Activated naive CD4-positive, alpha-beta T cell treated with anti-CD3 and anti-CD28 coated beads for 36 hours (primary cell): ENCODE data around the gene SLAMF8. TPM values are rescaled to one million over a fixed set of nuclear protein-coding genes. Genes with fewer than 3 reads are reported as not detected.

ENCODE experiments used
- CTCF ChIA-PET: fragments of 350-600 bp; sonication (Branson Sonifier 250); formaldehyde crosslinking; loops from one replicate; lab custom pipeline; 2021; ENCODE audit warnings: antibody characterized with exemption; lab: Charles Lee
- DNase-seq: peaks from one replicate; pipeline ENCODE4 v3.0.0-alpha.2; 2020
- H3K27ac Mint-ChIP-seq: one replicate; pipeline ENCODE4 v1.8.0; 2021; ENCODE audit warnings: mild to moderate bottlenecking, mixed read lengths
- H3K27me3 Mint-ChIP-seq: one replicate; pipeline ENCODE4 v1.8.0; 2021; ENCODE audit warnings: low read depth, mixed read lengths
- H3K36me3 Mint-ChIP-seq: one replicate; pipeline ENCODE4 v1.8.0; 2021; ENCODE audit warnings: low read depth, mixed read lengths
- H3K4me1 Mint-ChIP-seq: one replicate; pipeline ENCODE4 v1.8.0; 2021; ENCODE audit warnings: low read depth, mixed read lengths
- H3K4me3 Mint-ChIP-seq: one replicate; pipeline ENCODE4 v1.8.0; 2021; ENCODE audit warnings: mild to moderate bottlenecking, moderate library complexity, mixed read lengths
- H3K9me3 Mint-ChIP-seq: one replicate; pipeline ENCODE4 v1.8.0; 2021; ENCODE audit warnings: mixed read lengths
- intact Hi-C: fragments of 100-400 bp; cut with micrococcal nuclease; formaldehyde crosslinking; loops from one replicate; pipeline ENCODE4 v1.15.1; 2023
- total RNA-seq, 2 experiments: library from RNA; stranded (reverse); gene quantifications; one replicate each; pipeline ENCODE4 v1.2.3, GENCODE V29; 2021

The SLAMF8 gene
- total RNA-seq, 2 experiments from 2014 or later = 0.19 TPM; not detected in 1

DNA sequence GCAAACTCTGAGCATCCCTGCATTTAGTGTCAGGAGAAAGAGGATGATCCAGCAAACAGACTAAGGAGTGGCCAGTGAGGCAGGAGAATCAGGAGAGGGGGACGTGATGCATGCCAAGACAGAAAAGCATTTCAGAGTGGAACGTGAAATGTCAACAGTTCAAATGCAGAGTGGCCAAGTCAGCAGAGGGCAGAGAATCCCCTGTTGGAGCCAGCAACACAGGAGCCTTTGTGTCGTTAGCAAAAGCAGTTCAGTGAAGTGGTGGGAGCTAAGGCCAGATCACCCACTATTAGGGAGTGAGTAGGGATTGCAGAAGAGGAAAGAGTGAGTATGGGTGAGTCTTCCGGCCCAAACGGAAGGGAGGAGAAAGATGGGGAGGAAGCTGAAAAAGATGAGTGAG is 31.1 kb upstream of the SLAMF8 start:
- intact Hi-C loops = loop anchor here (5.0 to 10.0 kb wide), 2 partner anchors 287 to 581 kb away; partner anchors contain the start of gene KCNJ9
- Mint-ChIP-seq H3K27ac (no peak overlapping the region), H3K4me1 (peaks cover 9% of the 10 kb centered on the region), H3K4me3 (no peak overlapping the region), H3K9me3 (no peaks in the 10 kb centered on the region), H3K36me3 (no peaks in the 10 kb centered on the region), H3K27me3 (no peaks in the 10 kb centered on the region)
- CTCF ChIA-PET = interaction anchor here (11.6 kb wide), 1 partner anchor 97 kb away, joined by 303 read pairs; no protein-coding TSS in a partner anchor
- DNase-seq = no peak

DNA sequence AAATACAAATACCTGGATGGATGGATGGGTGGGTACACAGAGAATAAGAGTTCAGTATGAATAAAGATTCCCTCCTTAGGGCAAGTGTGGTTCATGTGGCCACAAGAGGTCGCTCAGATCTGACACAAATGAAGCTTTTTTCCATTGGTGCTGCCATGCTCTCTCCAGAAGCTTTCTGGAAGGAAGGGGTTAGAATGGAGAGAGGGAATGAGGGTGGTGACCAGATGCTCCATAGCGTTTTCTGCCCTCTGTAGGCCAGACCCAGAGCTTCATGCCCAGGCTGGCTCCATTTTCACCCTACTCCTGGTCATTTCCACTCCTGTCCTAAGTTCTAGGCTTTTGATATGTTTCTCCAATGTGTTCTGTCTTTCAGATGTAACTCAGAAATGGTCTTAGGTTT is 27.8 kb upstream of the SLAMF8 start:
- Mint-ChIP-seq H3K4me1 (peaks cover 13% of the 10 kb centered on the region), H3K4me3 (no peak overlapping the region)
- intact Hi-C loops = loop anchor here (1.0 to 10.0 kb wide), 7 partner anchors 19 to 584 kb away; partner anchors contain the start of genes DUSP23, IGSF9 and KCNJ9

DNA sequence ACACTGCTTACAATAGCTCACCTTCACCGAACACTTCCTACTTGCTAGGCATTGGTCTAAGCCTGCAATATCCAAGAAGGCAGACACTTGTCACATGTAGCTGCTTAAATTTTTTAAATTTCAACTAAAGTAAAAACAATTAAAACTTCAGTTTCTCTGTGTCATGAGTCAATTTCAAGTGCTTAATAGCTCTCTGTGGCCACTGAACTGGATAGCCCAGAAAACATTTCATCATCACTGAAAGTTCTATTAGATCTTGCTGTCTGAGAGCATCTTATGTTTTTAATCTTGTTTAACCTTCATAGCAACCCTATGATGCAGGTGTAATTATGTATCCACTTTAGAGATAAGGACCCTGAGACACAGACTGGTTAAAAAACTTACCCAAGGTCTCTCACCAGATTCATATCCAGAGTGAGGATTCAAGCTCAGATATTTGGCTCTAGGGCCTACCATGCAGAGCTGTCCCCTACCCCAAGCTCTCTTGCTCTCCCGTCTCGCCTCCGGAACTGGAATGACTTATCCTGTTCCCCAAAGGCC is 27.2 kb upstream of the SLAMF8 start:
- DNase-seq = no peak
- intact Hi-C loops = loop anchor here (1.0 to 10.0 kb wide), 5 partner anchors 19 to 585 kb away; partner anchors contain the start of genes DUSP23, IGSF9 and KCNJ9
- CTCF ChIA-PET = interaction anchor here (0.6 to 11.6 kb wide), 30 partner anchors 9 to 279 kb away, joined by 3 to 303 read pairs (median 5); partner anchors contain the start of genes DUSP23 and TAGLN2
- Mint-ChIP-seq H3K4me3 (no peak overlapping the region), H3K36me3 (no peaks in the 10 kb centered on the region), H3K4me1 (peaks cover 13% of the 10 kb centered on the region), H3K27ac (no peak overlapping the region), H3K9me3 (no peaks in the 10 kb centered on the region), H3K27me3 (no peaks in the 10 kb centered on the region)

More for the DNA sequence above, 27.8 kb upstream of the SLAMF8 start:
- CTCF ChIA-PET = interaction anchor here (0.6 to 11.6 kb wide), 31 partner anchors 10 to 280 kb away, joined by 3 to 303 read pairs (median 5); partner anchors contain the start of genes DUSP23, SLAMF8 and TAGLN2
- peak; percentile 71 for DNase-seq
- H3K27me3 Mint-ChIP-seq = no peaks in the 10 kb centered on the region
- H3K9me3 Mint-ChIP-seq = no peaks in the 10 kb centered on the region
- no peak overlapping the region for H3K27ac Mint-ChIP-seq
- H3K36me3 Mint-ChIP-seq = no peaks in the 10 kb centered on the region

DNA sequence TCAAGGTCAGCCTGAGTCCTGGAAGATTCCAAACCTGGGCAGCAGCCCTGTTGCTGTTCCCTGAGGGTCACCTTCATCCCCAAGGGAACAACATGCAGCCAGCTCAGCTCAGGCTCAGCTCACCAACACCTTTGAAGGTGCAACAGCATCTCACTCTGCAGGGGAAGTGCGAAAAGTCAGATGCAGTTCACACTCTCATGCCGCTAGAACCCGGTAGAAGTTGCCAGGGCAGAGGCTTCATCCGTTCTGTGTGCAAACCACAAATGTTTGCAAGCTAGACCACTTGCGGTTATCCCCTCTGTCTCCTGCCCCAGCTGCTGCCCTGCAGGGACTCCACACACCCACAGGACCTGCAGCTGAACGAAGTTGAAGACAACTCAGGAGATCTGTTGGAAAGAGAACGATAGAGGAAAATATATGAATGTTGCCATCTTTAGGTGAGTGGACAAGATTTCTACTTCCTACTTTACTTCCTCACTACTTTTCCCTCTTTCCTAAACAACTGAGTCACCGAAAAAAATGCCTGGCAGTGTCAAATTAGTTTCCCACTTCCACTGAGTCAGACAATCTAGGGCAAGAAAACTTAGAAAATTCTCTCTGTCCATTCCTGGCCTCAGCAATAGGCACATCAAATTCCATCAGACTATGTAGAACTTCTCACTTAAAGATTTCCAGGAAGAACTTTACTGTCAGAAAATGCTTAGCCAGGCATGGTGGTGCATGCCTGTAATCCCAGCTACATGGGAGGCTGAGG is 26.3 kb upstream of the SLAMF8 start:
- no peaks in the 10 kb centered on the region for H3K27me3 Mint-ChIP-seq
- intact Hi-C loops = no loop called here
- peak; percentile 20 for DNase-seq
- no peaks in the 10 kb centered on the region for H3K36me3 Mint-ChIP-seq
- CTCF ChIA-PET = interaction anchor here (0.7 to 11.6 kb wide), 14 partner anchors 12 to 208 kb away, joined by 3 to 303 read pairs (median 12); partner anchors contain the start of gene DUSP23
- H3K4me1 Mint-ChIP-seq = peaks cover 13% of the 10 kb centered on the region
- no peak overlapping the region for H3K27ac Mint-ChIP-seq
- no peaks in the 10 kb centered on the region for H3K9me3 Mint-ChIP-seq
- H3K4me3 Mint-ChIP-seq = no peak overlapping the region

DNA sequence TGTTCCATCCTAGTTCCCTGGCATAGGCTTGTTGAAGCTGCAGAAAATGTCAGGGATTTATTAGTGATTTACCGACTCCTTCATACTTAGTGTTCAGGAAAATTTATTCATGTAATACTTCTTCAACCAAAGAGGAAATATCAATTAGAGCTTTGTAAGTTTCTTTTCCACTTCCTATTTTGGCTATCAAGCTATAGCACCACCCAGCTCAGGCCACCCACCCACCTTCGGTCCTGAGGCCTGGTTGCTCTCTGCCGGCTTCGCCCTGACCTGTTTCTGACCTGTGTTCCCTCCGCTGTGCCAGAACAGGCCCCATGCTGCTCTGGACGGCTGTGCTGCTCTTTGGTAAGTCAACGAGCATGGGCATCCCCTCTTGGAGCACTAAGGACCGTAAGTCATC is 24.6 kb upstream of the SLAMF8 start, which contains the start of gene FCRL6:
Gene FCRL6, plus strand, starts transcription at position 250 of the 400 bp plus-strand sequence. Its CDS starts 65 bp downstream, at position 315.
- intact Hi-C loops = no loop called here
- no peak within 1 kb of the TSS for H3K4me3 Mint-ChIP-seq
- no peaks in the 10 kb centered on the region for H3K9me3 Mint-ChIP-seq
- no peaks in the 10 kb centered on the region for H3K36me3 Mint-ChIP-seq
- CTCF ChIA-PET = interaction anchor here (1.3 to 11.6 kb wide), 3 partner anchors 12 to 206 kb away, joined by 4 to 303 read pairs (median 19); no protein-coding TSS in a partner anchor
- DNase-seq = no peak
- no peaks in the 10 kb centered on the region for H3K27me3 Mint-ChIP-seq
- peaks cover 13% of the 10 kb centered on the region for H3K4me1 Mint-ChIP-seq
- H3K27ac Mint-ChIP-seq = no peak within 1 kb of the TSS

DNA sequence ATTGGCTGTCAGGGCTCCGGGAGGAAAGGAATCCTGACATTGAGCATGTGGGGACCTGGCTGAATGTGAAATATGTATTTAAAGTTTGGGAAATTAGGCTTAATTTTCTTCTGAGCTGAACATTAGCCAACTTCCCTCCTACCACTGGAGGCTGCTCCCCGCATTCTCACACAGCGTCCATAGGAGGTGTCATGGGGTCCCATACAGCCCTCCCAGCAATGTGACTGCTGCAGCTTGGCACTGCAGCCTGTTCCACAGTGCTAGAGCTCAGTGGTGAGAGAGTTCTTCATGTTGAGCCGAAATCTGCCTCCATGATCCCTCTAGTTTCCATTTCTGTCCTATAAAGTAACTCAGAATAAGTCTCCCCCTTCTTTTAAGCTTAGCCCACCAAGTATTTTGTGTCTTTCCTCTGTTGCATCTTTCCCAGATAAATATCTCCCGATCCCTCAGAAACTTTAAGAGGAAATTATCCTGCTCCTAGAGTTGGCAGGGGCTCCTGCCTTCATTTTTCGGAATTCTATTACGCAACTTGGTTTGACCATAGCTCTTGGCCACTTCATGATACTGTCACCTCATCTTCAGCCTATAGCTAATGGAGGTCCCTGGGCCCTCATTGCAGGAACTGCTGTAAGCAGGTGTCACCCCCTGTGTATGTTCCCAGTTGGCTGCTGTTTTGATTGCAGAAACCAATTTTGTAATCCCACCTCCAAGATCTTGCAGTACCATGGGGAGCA is 22.6 kb upstream of the SLAMF8 start:
- CTCF ChIA-PET = interaction anchor here (4.8 to 11.6 kb wide), 2 partner anchors 89 to 204 kb away, joined by 19 to 303 read pairs; no protein-coding TSS in a partner anchor
- intact Hi-C loops = no loop called here
- H3K27ac Mint-ChIP-seq = no peak overlapping the region

DNA sequence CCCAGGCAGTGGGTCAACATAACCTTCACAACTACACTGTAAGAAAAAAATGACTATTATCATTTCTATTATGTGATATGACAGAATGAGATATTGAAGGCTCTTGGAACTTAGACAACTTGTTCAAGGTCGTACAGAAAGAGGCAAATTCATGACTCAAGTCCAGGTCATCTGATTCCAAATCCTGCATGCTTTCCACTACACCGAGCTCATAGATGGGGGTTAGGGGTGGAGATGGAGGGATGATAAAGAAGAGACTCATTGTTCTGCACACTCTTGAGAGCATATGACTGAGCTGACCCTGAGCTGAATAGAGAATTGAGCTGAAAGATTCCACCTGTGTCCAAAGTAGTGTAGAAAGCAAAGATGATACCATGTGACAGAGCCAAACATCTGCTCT is 21.7 kb upstream of the SLAMF8 start:
- Mint-ChIP-seq H3K27me3 (no peaks in the 10 kb centered on the region), H3K4me1 (peaks cover 10% of the 10 kb centered on the region), H3K9me3 (no peaks in the 10 kb centered on the region), H3K4me3 (no peak overlapping the region), H3K27ac (no peak overlapping the region), H3K36me3 (no peaks in the 10 kb centered on the region)
- intact Hi-C loops = no loop called here
- DNase-seq = no peak
- CTCF ChIA-PET = interaction anchor here (0.9 to 11.6 kb wide), 3 partner anchors 88 to 594 kb away, joined by 3 to 303 read pairs (median 19); no protein-coding TSS in a partner anchor

More for the DNA sequence above, 22.6 kb upstream of the SLAMF8 start:
- Mint-ChIP-seq H3K4me3 (no peak overlapping the region), H3K4me1 (peaks cover 13% of the 10 kb centered on the region), H3K27me3 (no peaks in the 10 kb centered on the region), H3K9me3 (no peaks in the 10 kb centered on the region), H3K36me3 (no peaks in the 10 kb centered on the region)
- DNase-seq = no peak

DNA sequence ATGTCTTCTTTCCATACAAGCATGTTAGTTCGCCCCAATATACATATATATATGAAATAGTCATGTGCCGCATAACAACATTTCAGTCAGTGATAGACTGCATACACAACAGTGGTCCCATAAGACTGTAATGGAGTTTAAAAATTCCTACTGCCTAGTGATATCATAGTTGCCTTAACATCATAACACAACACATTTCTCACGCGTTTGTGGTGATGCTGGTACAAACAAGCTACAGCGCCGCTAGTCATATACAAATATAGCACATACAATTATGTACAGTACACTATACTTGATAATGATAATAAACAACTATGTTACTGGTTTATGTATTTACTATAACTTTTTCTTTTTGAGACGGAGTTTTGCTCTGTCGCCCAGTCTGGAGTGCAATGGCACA is 10.7 kb upstream of the SLAMF8 start:
- CTCF ChIA-PET = interaction anchor here (0.6 to 1.1 kb wide), 3 partner anchors 17 to 191 kb away, joined by 3 read pairs; no protein-coding TSS in a partner anchor
- Mint-ChIP-seq H3K4me1 (peaks cover 11% of the 10 kb centered on the region), H3K9me3 (no peaks in the 10 kb centered on the region), H3K27me3 (no peaks in the 10 kb centered on the region), H3K4me3 (no peak overlapping the region), H3K27ac (no peak overlapping the region), H3K36me3 (no peaks in the 10 kb centered on the region)
- intact Hi-C loops = no loop called here
- no peak for DNase-seq

DNA sequence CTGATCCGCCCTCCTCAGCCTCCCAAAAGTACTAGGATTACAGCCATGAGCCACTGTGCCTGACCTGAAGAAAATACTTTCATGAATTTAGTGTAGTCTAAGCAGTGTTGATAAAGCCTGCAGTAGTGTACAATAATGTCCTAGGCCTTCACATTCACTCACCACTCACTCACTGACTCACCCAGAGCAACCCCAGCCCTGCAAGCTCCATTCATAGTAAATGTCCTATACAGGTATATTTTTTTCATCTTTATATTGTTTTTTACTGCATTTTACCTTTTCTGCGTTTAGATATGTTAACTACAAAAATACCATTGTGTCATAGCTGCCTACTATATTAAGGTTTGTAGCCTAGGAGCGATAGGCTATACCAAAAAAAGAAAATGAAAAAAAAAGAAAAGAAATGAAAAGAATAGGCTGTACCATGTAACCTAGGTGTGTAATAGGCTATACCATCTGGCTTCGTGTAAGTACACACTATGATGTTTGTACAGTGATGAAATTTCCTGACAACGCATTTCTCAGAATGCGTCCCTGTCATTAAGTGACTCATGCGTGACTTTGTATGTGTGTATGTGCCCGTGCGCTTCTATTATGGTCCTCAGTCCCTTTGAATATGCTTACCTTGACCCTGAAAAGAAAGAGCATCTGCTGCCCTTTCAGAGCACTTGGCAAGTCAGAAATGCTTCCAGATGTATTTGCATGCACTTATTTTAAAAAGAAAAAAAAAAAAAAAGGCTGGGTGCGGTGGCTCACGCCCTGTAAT is 9.2 kb upstream of the SLAMF8 start:
- no peaks in the 10 kb centered on the region for H3K9me3 Mint-ChIP-seq
- H3K4me3 Mint-ChIP-seq = no peak overlapping the region
- no peak overlapping the region for H3K27ac Mint-ChIP-seq
- H3K4me1 Mint-ChIP-seq = peaks cover 11% of the 10 kb centered on the region
- CTCF ChIA-PET = interaction anchor here (1.1 kb wide), 1 partner anchor 190 kb away, joined by 3 read pairs; no protein-coding TSS in a partner anchor
- H3K27me3 Mint-ChIP-seq = no peaks in the 10 kb centered on the region
- intact Hi-C loops = no loop called here
- H3K36me3 Mint-ChIP-seq = no peaks in the 10 kb centered on the region
- no peak for DNase-seq

DNA sequence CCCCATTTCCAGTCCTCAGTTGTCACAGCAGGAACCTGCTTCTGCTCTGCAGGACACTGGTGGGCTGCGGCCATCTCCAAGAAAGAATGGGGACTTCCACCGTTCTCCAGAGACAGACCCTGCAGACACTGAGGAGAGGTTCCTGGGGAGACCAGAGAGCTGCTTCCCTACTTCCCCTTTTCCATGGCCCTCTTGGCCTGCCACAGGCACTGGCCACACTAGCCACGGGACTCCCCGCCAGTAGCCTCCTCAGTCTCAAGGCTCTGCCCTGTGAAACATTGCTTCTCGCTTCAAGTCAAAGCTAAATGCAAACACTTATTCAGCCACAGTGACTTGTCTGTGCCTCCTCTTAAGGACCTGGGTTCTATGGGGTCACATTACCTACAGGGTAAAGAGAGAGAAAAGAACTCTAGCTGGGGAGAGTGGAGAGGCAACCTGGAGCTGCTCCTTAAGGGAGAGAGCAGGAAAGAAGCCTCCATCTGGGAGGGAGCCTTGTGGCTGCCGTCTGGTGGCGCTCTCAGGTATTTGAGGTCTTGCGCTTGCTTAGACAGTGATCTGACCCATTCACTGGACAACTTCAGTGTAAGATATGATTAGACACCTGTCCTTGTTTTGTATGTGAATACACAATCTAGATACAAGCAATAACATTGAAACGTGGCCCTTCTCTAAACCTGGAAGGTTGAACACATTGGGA is 5.4 kb upstream of the SLAMF8 start:
- Mint-ChIP-seq H3K27ac (no peak overlapping the region), H3K4me1 (peaks cover 23% of the 10 kb centered on the region), H3K9me3 (no peaks in the 10 kb centered on the region), H3K4me3 (no peak overlapping the region), H3K36me3 (no peaks in the 10 kb centered on the region), H3K27me3 (no peaks in the 10 kb centered on the region)
- CTCF ChIA-PET = interaction anchor here (0.6 kb wide), 1 partner anchor 1271 kb away, joined by 4 read pairs; no protein-coding TSS in a partner anchor
- intact Hi-C loops = no loop called here
- no peak for DNase-seq
